Measurements from ENCODE around the gene BMP4.
"Not testable (repeated sequence)": the region's sequence is repeated elsewhere in the genome, so short reads cannot be mapped to it uniquely, and the experiment has no call there.

BMP4 gene

GRCh38 chr14:53956427-53957201 is at the start of gene BMP4:
TSS of gene BMP4 (minus strand) at chr14:53956825. CDS start at chr14:53952222, 4,603 bp downstream.
- DNase-seq (ENCODE audit: low spot score), result no peak

- DNase-seq (ENCODE audit: low spot score), result no peak
Measured at GRCh38 chr14:54003064-54003463, 46.4 kb upstream of the BMP4 start.

- DNase-seq (ENCODE audit: low spot score), result peak; percentile 67
Measured at GRCh38 chr14:54002653-54003052, 46.0 kb upstream of the BMP4 start.

- no peak for DNase-seq (ENCODE audit: low spot score)
Measured at GRCh38 chr14:54001189-54001878, 44.7 kb upstream of the BMP4 start.

- DNase-seq (ENCODE audit: low spot score), result peak; percentile 35
Measured at GRCh38 chr14:54000341-54000811, 43.8 kb upstream of the BMP4 start.

- peak; percentile 61 for DNase-seq (ENCODE audit: low spot score)
Measured at GRCh38 chr14:53999061-53999488, 42.5 kb upstream of the BMP4 start.

GRCh38 chr14:53996041-53996440 is 39.4 kb upstream of the BMP4 start:
- DNase-seq (ENCODE audit: low spot score), result no peak

GRCh38 chr14:53993920-53994607 is 37.4 kb upstream of the BMP4 start:
- DNase-seq (ENCODE audit: low spot score), result no peak

- DNase-seq (ENCODE audit: low spot score), result no peak
Measured at GRCh38 chr14:53990978-53991377, 34.4 kb upstream of the BMP4 start.

GRCh38 chr14:53986718-53987117 is 30.1 kb upstream of the BMP4 start:
- not testable (repeated sequence) for DNase-seq (ENCODE audit: low spot score)

- not testable (repeated sequence) for DNase-seq (ENCODE audit: low spot score)
Measured at GRCh38 chr14:53984958-53985357, 28.3 kb upstream of the BMP4 start.

GRCh38 chr14:53983112-53983511 is 26.5 kb upstream of the BMP4 start:
- DNase-seq (ENCODE audit: low spot score), result no peak

GRCh38 chr14:53982546-53982945 is 25.9 kb upstream of the BMP4 start:
- DNase-seq (ENCODE audit: low spot score), result no peak

- DNase-seq (ENCODE audit: low spot score), result peak; percentile 81
Measured at GRCh38 chr14:53979747-53980642, 23.4 kb upstream of the BMP4 start.

GRCh38 chr14:53979113-53979681 is 22.6 kb upstream of the BMP4 start:
- DNase-seq (ENCODE audit: low spot score), result peak; percentile 77

GRCh38 chr14:53978194-53978593 is 21.6 kb upstream of the BMP4 start:
- DNase-seq (ENCODE audit: low spot score), result no peak

GRCh38 chr14:53975444-53975843 is 18.8 kb upstream of the BMP4 start:
- no peak for DNase-seq (ENCODE audit: low spot score)

- no peak for DNase-seq (ENCODE audit: low spot score)
Measured at GRCh38 chr14:53971521-53971920, 14.9 kb upstream of the BMP4 start.

GRCh38 chr14:53969326-53969725 is 12.7 kb upstream of the BMP4 start:
- DNase-seq (ENCODE audit: low spot score), result no peak

- DNase-seq (ENCODE audit: low spot score), result no peak
Measured at GRCh38 chr14:53968726-53969125, 12.1 kb upstream of the BMP4 start.

GRCh38 chr14:53967606-53968005 is 11.0 kb upstream of the BMP4 start:
- no peak for DNase-seq (ENCODE audit: low spot score)
